Skeletal muscle satellite cell (primary cell): ENCODE results near the gene GLOD4.
"Not testable (repeated sequence)": the region's sequence is repeated elsewhere in the genome, so short reads cannot be mapped to it uniquely, and the experiment has no call there.

Experiments
- H3K27me3 ChIP-seq: 2 replicates; pipeline ENCODE4 v1.7.0; 2013; ENCODE audit warnings: low read length; ENCODE audit not compliant: control insufficient read depth, insufficient read depth
- H3K36me3 ChIP-seq: 2 replicates; pipeline ENCODE4 v1.7.0; 2013; ENCODE audit warnings: mild to moderate bottlenecking, control low read depth, low read length; ENCODE audit not compliant: insufficient read depth
- H3K4me1 ChIP-seq: 2 replicates; pipeline ENCODE4 v1.7.0; 2013; ENCODE audit warnings: low read length; ENCODE audit not compliant: control insufficient read depth, insufficient read depth
- H3K4me2 ChIP-seq: 2 replicates; pipeline ENCODE4 v1.7.0; 2013; ENCODE audit warnings: mild to moderate bottlenecking, low read length
- H3K4me3 ChIP-seq: 2 replicates; pipeline ENCODE4 v1.7.0; 2013; ENCODE audit warnings: low read length
- H3K9ac ChIP-seq: 2 replicates; pipeline ENCODE4 v1.7.0; 2013; ENCODE audit warnings: mild to moderate bottlenecking, low read depth, low read length, moderate library complexity
- H3K9me3 ChIP-seq: replicated peaks from 2 replicates; pipeline ENCODE4 v1.7.0; 2013; ENCODE audit warnings: mild to moderate bottlenecking, control low read depth, low read length

The GLOD4 gene

GRCh38 chr17:789931-790873 lies 8.1 kb upstream of the GLOD4 start:
- H3K4me2 ChIP-seq, H3K4me1 ChIP-seq, H3K9me3 ChIP-seq, H3K4me3 ChIP-seq, H3K9ac ChIP-seq, H3K27me3 ChIP-seq: not testable (repeated sequence)
- H3K36me3 ChIP-seq = peaks cover 43% of the 10 kb centered on the region

GRCh38 chr17:789160-789840 lies 7.2 kb upstream of the GLOD4 start:
- Histone ChIP-seq H3K36me3 (peaks cover 48% of the 10 kb centered on the region), H3K9me3 (no peaks in the 10 kb centered on the region), H3K4me1 (no peaks in the 10 kb centered on the region), H3K4me2 (no peak overlapping the region), H3K27me3 (no peaks in the 10 kb centered on the region), H3K4me3 (no peak overlapping the region), H3K9ac (no peak overlapping the region)

GRCh38 chr17:788551-788950 lies 6.5 kb upstream of the GLOD4 start:
- no peak overlapping the region for H3K4me3 ChIP-seq
- no peak overlapping the region for H3K9ac ChIP-seq
- H3K4me2 ChIP-seq = no peak overlapping the region
- H3K27me3 ChIP-seq = no peaks in the 10 kb centered on the region
- peaks cover 48% of the 10 kb centered on the region for H3K36me3 ChIP-seq
- no peaks in the 10 kb centered on the region for H3K9me3 ChIP-seq
- peaks cover under 1% of the 10 kb centered on the region for H3K4me1 ChIP-seq

- Histone ChIP-seq H3K9ac (no peak overlapping the region), H3K4me3 (no peak overlapping the region), H3K9me3 (no peaks in the 10 kb centered on the region), H3K27me3 (no peaks in the 10 kb centered on the region), H3K4me1 (peaks cover 7% of the 10 kb centered on the region), H3K36me3 (peaks cover 47% of the 10 kb centered on the region), H3K4me2 (no peak overlapping the region)
Observed at GRCh38 chr17:787641-788221, 5.7 kb upstream of the GLOD4 start.

- not testable (repeated sequence) for H3K27me3 ChIP-seq, H3K4me3 ChIP-seq, H3K9ac ChIP-seq, H3K9me3 ChIP-seq, H3K4me2 ChIP-seq
- H3K4me1 ChIP-seq = peaks cover 12% of the 10 kb centered on the region
- H3K36me3 ChIP-seq = peaks cover 29% of the 10 kb centered on the region
Observed at GRCh38 chr17:785901-786300, 3.8 kb upstream of the GLOD4 start.

- no peaks in the 10 kb centered on the region for H3K27me3 ChIP-seq
- H3K36me3 ChIP-seq = peaks cover 17% of the 10 kb centered on the region
- H3K9me3 ChIP-seq = no peaks in the 10 kb centered on the region
- peak overlapping the region; percentile 89 for H3K4me2 ChIP-seq
- peaks cover 13% of the 10 kb centered on the region for H3K4me1 ChIP-seq
- H3K9ac ChIP-seq = no peak overlapping the region
- no peak overlapping the region for H3K4me3 ChIP-seq
Observed at GRCh38 chr17:784143-784542, 2.1 kb upstream of the GLOD4 start.

- no peaks in the 10 kb centered on the region for H3K9me3 ChIP-seq
Observed at GRCh38 chr17:778096-778495, 4.0 kb downstream of the GLOD4 start.

GRCh38 chr17:774313-774584 lies 7.8 kb downstream of the GLOD4 start:
- H3K4me3 ChIP-seq = no peak overlapping the region
- H3K27me3 ChIP-seq = no peaks in the 10 kb centered on the region
- H3K4me2 ChIP-seq = no peak overlapping the region
- no peaks in the 10 kb centered on the region for H3K4me1 ChIP-seq
- H3K36me3 ChIP-seq = peaks cover 77% of the 10 kb centered on the region
- no peaks in the 10 kb centered on the region for H3K9me3 ChIP-seq
- H3K9ac ChIP-seq = no peak overlapping the region

More at GRCh38 chr17:778096-778495, 4.0 kb downstream of the GLOD4 start:
- peaks cover 52% of the 10 kb centered on the region for H3K36me3 ChIP-seq
- no peak overlapping the region for H3K4me3 ChIP-seq
- peaks cover 7% of the 10 kb centered on the region for H3K4me1 ChIP-seq
- H3K9ac ChIP-seq = no peak overlapping the region
- H3K27me3 ChIP-seq = no peaks in the 10 kb centered on the region
- no peak overlapping the region for H3K4me2 ChIP-seq

GRCh38 chr17:773467-774312 lies 8.4 kb downstream of the GLOD4 start:
- peaks cover 78% of the 10 kb centered on the region for H3K36me3 ChIP-seq
- no peaks in the 10 kb centered on the region for H3K27me3 ChIP-seq
- H3K9ac ChIP-seq = no peak overlapping the region
- no peaks in the 10 kb centered on the region for H3K4me1 ChIP-seq
- no peak overlapping the region for H3K4me2 ChIP-seq
- H3K4me3 ChIP-seq = no peak overlapping the region
- H3K9me3 ChIP-seq = no peaks in the 10 kb centered on the region

- Histone ChIP-seq H3K36me3 (peaks cover 72% of the 10 kb centered on the region), H3K4me3 (no peak overlapping the region), H3K9me3 (no peaks in the 10 kb centered on the region), H3K9ac (no peak overlapping the region), H3K27me3 (no peaks in the 10 kb centered on the region), H3K4me1 (no peaks in the 10 kb centered on the region), H3K4me2 (no peak overlapping the region)
Observed at GRCh38 chr17:773016-773415, 9.1 kb downstream of the GLOD4 start.

GRCh38 chr17:767076-767475 lies 15.0 kb downstream of the GLOD4 start:
- H3K4me1 ChIP-seq = no peaks in the 10 kb centered on the region
- H3K4me3 ChIP-seq = no peak overlapping the region
- H3K9ac ChIP-seq = no peak overlapping the region
- H3K27me3 ChIP-seq = no peaks in the 10 kb centered on the region
- no peaks in the 10 kb centered on the region for H3K9me3 ChIP-seq
- peaks cover 57% of the 10 kb centered on the region for H3K36me3 ChIP-seq
- H3K4me2 ChIP-seq = no peak overlapping the region
